SU-DHL-6 (cell line): ENCODE results near the gene TADA2A.
A peak's percentile ranks its signal among the peaks of the same experiment; 100 is the strongest.

ENCODE experiments used
- H2AFZ ChIP-seq: fragments of 200-600 bp; sonication (generic); 2 replicates; pipeline ENCODE4 v1.6.1; 2014; ENCODE audit warnings: low read depth, mild to moderate bottlenecking, moderate library complexity, mixed read lengths, antibody characterized with exemption, low read length; ENCODE audit not compliant: severe bottlenecking
- H3F3A ChIP-seq: fragments of 200-600 bp; shearing (Covaris generic); 2 replicates; pipeline ENCODE4 v1.6.0; 2016; ENCODE audit warnings: antibody characterized with exemption, mild to moderate bottlenecking; ENCODE audit not compliant: insufficient read depth
- H3K27ac ChIP-seq: fragments of 200-600 bp; sonication (generic); 2 replicates; pipeline ENCODE4 v1.5.1; 2016; ENCODE audit warnings: low read depth, mild to moderate bottlenecking, low read length, moderate library complexity, mixed read lengths
- H3K27me3 ChIP-seq: fragments of 200-600 bp; sonication (generic), shearing (Covaris generic); 2 replicates; pipeline ENCODE4 v1.6.0; 2014; ENCODE audit warnings: mild to moderate bottlenecking, low read length
- H3K36me3 ChIP-seq: fragments of 200-600 bp; sonication (generic); 2 replicates; pipeline ENCODE4 v1.6.1; 2014; ENCODE audit warnings: mild to moderate bottlenecking, low read length, mixed read lengths
- H3K4me2 ChIP-seq: fragments of 300-600, 200-600 bp; shearing (Covaris generic), sonication (generic); 2 replicates; pipeline ENCODE4 v1.6.0; 2014; ENCODE audit warnings: low read length, low read depth, mild to moderate bottlenecking; ENCODE audit not compliant: poor library complexity, severe bottlenecking
- H3K4me3 ChIP-seq: fragments of 200-600 bp; sonication (generic); 2 replicates; pipeline ENCODE4 v1.5.1; 2014; ENCODE audit warnings: antibody characterized with exemption, low read length, mild to moderate bottlenecking, mixed read lengths; ENCODE audit not compliant: insufficient read depth, poor library complexity, severe bottlenecking
- H3K79me2 ChIP-seq: fragments of 200-600 bp; sonication (generic); 2 replicates; pipeline ENCODE4 v1.6.1; 2014; ENCODE audit warnings: mild to moderate bottlenecking, low read length, moderate library complexity; ENCODE audit not compliant: insufficient read depth
- H3K9ac ChIP-seq: fragments of 200-600 bp; sonication (generic); 2 replicates; pipeline ENCODE4 v1.7.0; 2014; ENCODE audit warnings: mild to moderate bottlenecking, low read length
- H3K9me2 ChIP-seq: fragments of 200-600 bp; sonication (generic); replicated peaks from 2 replicates; pipeline ENCODE4 v1.6.1; 2014; ENCODE audit warnings: low read length; ENCODE audit not compliant: insufficient read depth
- H3K9me3 ChIP-seq: fragments of 200-600 bp; sonication (generic); 2 replicates; pipeline ENCODE4 v1.6.1; 2014; ENCODE audit warnings: low read length, mixed read lengths; ENCODE audit not compliant: insufficient read depth
- H4K20me1 ChIP-seq: fragments of 200-600 bp; sonication (generic); 2 replicates; pipeline ENCODE4 v1.6.1; 2014; ENCODE audit warnings: low read depth, mild to moderate bottlenecking, antibody characterized with exemption, low read length, moderate library complexity, mixed read lengths
- EZH2phosphoT487 ChIP-seq: fragments of 200-600 bp; sonication (generic), shearing (Covaris generic); conservative IDR thresholded peaks from 2 replicates; pipeline ENCODE4 v1.6.1; 2018; ENCODE audit warnings: mild to moderate bottlenecking, antibody characterized with exemption, low read length, moderate library complexity, mixed read lengths
- TF ChIP-seq, protein P1 (sequence below): fragments of 200-600 bp; sonication (generic); IDR thresholded peaks from one replicate; pipeline ENCODE4 v1.5.1; 2017; ENCODE audit warnings: antibody characterized with exemption, mild to moderate bottlenecking, low read length, moderate library complexity; ENCODE audit not compliant: insufficient read depth, poor library complexity, severe bottlenecking

The TADA2A gene, protein sequence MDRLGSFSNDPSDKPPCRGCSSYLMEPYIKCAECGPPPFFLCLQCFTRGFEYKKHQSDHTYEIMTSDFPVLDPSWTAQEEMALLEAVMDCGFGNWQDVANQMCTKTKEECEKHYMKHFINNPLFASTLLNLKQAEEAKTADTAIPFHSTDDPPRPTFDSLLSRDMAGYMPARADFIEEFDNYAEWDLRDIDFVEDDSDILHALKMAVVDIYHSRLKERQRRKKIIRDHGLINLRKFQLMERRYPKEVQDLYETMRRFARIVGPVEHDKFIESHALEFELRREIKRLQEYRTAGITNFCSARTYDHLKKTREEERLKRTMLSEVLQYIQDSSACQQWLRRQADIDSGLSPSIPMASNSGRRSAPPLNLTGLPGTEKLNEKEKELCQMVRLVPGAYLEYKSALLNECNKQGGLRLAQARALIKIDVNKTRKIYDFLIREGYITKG

DNA sequence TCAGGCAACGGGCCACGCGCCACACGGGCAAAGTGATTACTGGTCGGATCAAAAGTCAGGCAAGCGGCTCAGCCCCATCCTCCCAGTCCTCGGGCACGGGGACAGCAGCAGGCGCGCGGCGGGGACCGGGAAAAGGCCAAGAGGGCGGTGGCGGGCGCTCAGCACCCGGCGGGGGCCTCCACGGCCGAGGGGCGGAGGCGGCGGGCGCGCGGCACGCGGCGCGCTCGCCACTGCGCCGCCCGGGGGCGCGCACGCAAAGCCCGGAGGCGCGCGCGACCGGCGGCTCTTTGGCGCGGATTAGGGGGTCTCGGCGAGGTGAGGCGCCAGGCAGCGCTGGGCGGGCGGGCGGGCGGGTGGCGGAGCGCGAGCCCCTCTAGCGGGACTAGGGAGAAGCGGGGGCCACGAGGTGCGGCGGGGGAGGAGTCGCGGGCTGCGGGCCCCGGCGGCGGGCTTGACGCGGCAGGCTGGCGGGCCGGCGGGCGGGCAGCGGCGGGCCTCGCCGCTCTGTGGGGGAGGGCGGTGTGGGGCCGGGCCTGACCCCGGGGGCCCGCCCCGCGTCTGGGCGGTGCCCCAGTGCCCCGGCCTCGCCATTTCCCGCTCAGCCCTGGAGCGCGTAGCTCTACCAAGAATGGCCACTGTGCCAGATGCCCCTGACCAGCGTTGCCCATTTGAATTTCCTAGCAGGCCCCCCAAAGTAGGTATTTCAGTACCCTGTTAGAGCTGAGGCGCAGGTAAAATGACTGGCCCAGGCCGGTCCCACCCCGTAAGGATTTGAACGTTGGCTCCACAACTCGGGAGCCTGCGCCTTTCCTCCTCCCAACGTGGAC, at the start of gene TADA2A, which contains the start of gene ACACA:
Gene TADA2A (plus strand): TSS at position 252 of the 827 bp plus-strand sequence. CDS start 4,480 bp downstream, outside the sequence.
Gene ACACA (minus strand): TSS at position 202 of the 827 bp plus-strand sequence. CDS start 537 bp downstream, outside the sequence.
- Histone ChIP-seq H3K27me3 (no peaks in the 10 kb centered on the region), H3K36me3 (no peaks in the 10 kb centered on the region), H3F3A (no peaks in the 10 kb centered on the region), H2AFZ (peak within 1 kb of the TSS; percentile 70), H3K9me3 (no peaks in the 10 kb centered on the region), H3K79me2 (peaks cover 59% of the 10 kb centered on the region), H3K9me2 (no peaks in the 10 kb centered on the region), H3K4me2 (peak within 1 kb of the TSS; percentile 99), H3K27ac (peak within 1 kb of the TSS; percentile 84), H3K9ac (peak within 1 kb of the TSS; percentile 100), H3K4me3 (peak within 1 kb of the TSS; percentile 99), H4K20me1 (no peaks in the 10 kb centered on the region)
- TF ChIP-seq, protein P1, sequence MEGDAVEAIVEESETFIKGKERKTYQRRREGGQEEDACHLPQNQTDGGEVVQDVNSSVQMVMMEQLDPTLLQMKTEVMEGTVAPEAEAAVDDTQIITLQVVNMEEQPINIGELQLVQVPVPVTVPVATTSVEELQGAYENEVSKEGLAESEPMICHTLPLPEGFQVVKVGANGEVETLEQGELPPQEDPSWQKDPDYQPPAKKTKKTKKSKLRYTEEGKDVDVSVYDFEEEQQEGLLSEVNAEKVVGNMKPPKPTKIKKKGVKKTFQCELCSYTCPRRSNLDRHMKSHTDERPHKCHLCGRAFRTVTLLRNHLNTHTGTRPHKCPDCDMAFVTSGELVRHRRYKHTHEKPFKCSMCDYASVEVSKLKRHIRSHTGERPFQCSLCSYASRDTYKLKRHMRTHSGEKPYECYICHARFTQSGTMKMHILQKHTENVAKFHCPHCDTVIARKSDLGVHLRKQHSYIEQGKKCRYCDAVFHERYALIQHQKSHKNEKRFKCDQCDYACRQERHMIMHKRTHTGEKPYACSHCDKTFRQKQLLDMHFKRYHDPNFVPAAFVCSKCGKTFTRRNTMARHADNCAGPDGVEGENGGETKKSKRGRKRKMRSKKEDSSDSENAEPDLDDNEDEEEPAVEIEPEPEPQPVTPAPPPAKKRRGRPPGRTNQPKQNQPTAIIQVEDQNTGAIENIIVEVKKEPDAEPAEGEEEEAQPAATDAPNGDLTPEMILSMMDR, result no peak

DNA sequence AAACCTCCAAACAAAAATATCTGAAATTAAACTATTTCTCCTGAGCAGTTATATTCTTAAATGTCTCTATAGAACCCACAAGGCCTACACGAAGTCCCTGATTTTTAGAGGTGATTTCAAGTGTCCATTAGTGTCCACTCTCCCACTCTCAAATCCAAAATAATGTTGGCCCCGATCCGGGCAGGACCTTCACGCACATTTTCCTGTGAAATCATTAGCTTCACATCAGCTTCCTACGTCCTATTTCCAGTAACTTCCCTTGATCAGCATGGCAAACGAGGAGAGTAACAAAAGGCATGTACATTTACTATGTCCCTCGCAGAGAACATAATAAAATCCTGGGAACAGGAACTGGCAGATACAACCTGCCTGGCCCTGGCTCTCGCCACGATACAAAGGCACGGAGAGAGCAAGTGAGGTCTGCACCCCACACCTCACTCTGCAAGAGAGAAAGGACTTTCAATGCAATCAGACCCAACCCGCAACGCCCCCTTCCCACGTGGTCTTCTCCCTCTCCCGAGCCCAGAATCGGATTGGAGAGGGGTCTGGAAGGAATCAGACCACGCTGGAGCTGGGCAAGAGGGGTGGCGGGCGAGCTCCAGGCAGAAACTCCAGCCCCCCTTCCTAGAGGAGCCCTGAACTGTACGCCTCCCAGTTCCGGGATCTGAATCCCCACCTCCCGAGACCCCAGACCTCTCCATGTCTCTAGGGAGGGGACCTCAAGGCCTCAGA, 48.4 kb upstream of the TADA2A start:
- H3F3A ChIP-seq, result peaks cover 6% of the 10 kb centered on the region
- no peaks in the 10 kb centered on the region for H3K27me3 ChIP-seq
- H3K27ac ChIP-seq, result peak overlapping the region; percentile 64
- no peaks in the 10 kb centered on the region for H4K20me1 ChIP-seq
- TF ChIP-seq EZH2phosphoT487, result no peak
- TF ChIP-seq, protein P1, result no peak
- peak overlapping the region; percentile 80 for H3K4me2 ChIP-seq
- no peaks in the 10 kb centered on the region for H3K9me3 ChIP-seq
- peak overlapping the region; percentile 85 for H3K4me3 ChIP-seq
- peak overlapping the region; percentile 93 for H3K9ac ChIP-seq
- H3K79me2 ChIP-seq, result peaks cover 55% of the 10 kb centered on the region
- peak overlapping the region; percentile 34 for H2AFZ ChIP-seq
- no peaks in the 10 kb centered on the region for H3K36me3 ChIP-seq
- H3K9me2 ChIP-seq, result no peaks in the 10 kb centered on the region

DNA sequence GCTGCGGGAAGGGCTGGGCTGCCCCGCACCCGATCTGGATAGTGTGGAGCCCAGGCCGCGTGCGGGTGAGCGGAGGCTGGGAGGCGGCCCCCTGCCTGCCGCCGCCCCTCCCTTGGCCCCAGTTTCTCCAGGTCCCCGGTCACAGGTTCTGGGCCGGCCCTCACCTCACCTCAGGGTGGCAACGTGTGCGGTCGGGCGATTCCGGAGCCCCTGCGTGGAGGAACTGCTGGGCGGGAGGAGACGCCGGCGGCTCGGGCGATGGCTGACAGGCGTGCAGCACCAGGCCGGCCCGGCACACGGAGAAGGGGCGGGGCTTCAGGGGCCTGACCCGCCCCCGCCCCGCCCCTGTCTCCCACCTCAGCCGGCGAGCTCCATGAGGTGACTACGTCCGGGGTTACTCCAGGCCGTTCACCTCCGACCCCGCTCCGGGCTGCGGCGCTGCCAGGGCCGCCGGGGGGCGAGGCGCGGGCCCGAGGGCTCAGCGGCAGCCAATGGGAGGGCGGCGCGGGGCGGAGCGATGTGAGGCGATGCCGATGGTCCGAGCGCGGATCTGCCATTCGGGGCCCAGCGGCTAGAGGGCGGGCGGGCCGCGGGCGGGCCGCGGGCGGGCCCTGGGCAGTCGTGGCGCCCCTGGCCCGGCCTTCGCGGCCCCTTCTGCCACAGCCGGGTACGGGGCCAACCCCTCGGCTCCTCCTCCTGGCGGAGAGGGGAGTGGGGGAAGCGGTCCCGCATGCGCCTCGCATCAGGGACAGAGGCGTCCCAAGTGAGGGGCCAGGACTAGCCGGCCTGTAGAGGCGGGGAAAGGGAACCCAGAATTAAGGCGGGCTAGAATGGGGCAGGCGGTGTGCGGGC, 47.6 kb upstream of the TADA2A start:
- H3K4me3 ChIP-seq, result peak overlapping the region; percentile 85
- TF ChIP-seq, protein P1, result no peak
- no peak for TF ChIP-seq EZH2phosphoT487
- peak overlapping the region; percentile 80 for H3K4me2 ChIP-seq
- no peaks in the 10 kb centered on the region for H3K9me2 ChIP-seq
- no peaks in the 10 kb centered on the region for H4K20me1 ChIP-seq
- no peaks in the 10 kb centered on the region for H3K27me3 ChIP-seq
- H3F3A ChIP-seq, result peaks cover 6% of the 10 kb centered on the region
- H3K79me2 ChIP-seq, result peaks cover 48% of the 10 kb centered on the region
- peak overlapping the region; percentile 93 for H3K9ac ChIP-seq
- no peaks in the 10 kb centered on the region for H3K36me3 ChIP-seq
- H3K27ac ChIP-seq, result peak overlapping the region; percentile 64
- no peaks in the 10 kb centered on the region for H3K9me3 ChIP-seq
- H2AFZ ChIP-seq, result peak overlapping the region; percentile 72
